ELF-1 (cell line): ENCODE measurements around the gene EMILIN1.

Experiments used
- DNase-seq: peaks from one replicate; pipeline ENCODE4 v3.0.0-alpha.2; 2016; ENCODE audit warnings: low read depth, low spot score

EMILIN1 gene

GRCh38 chr2:27122791-27123190 lies 44.4 kb downstream of the EMILIN1 start:
- no peak for DNase-seq

GRCh38 chr2:27123302-27124150 lies 45.1 kb downstream of the EMILIN1 start, which contains the start of gene ABHD1:
Gene ABHD1 (plus strand): TSS chr2:27123815. CDS start chr2:27123949, 134 bp downstream.
- DNase-seq = peak; percentile 40

DNA sequence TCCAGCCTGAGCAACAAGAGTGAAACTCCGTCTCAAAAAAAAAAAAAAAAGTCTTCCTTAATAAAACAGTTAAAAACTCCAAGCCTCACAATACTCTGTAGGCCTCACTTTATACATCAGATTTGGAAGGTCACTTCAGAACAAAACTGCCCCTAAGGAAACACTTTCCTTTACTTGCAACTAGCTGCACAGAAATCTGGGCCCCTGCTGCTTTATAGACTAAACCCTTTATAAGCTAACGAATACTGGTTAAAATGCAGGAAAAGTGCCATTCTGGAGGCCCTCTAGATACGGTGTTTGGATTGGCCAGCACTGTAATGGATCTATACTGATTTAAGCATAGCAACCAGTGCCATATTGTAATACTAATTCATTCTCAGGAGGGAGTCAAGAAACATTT lies 46.7 kb downstream of the EMILIN1 start:
- DNase-seq = no peak

DNA sequence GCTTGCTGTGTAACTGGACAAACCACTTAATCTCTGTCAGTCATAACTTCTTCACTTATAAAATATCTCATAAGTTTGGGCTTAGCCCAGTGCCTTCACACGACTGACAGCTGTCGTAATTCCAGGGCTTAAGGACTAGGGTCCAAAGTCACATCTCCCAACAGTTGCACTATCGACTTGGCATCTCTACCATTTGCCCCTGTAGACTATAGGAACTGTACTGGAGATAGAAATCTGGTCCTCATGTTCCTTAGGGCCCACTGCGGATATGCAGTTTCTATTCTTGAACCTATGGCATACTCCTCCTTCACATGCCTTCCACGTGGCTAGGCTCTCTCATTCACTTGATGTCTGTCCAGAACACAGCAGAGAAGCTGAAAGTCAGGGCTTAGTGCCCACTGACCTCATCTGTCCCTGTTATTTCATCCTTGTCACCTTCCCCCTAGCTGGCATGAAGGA lies 47.9 kb downstream of the EMILIN1 start:
- no peak for DNase-seq

- DNase-seq = no peak
These were observed 49.7 kb downstream of the EMILIN1 start for GRCh38 chr2:27127883-27128667.

- no peak for DNase-seq
These were observed 50.5 kb downstream of the EMILIN1 start for GRCh38 chr2:27128668-27129571.

- DNase-seq = no peak
These were observed 52.0 kb downstream of the EMILIN1 start for GRCh38 chr2:27130396-27130795.

DNA sequence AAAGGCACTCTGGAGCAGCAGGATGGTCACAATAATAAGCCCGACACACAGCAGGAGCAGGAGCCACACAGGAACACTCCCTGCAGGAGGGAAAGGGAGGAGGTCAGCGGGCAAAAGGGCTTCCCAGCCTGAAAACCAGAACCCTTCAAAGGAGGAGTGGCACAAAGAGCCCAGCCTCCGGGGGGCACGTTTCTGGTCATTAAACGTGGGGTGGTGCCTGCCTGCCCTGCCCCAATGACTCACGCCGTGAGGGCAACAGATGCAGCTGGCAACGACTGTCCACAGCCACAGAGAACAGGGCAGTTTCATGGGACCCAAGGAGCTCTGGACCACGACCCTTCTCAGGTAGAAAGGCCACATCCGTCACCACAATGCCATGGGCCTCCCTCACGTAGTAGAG lies 53.0 kb downstream of the EMILIN1 start:
- no peak for DNase-seq

GRCh38 chr2:27133195-27133875 lies 54.9 kb downstream of the EMILIN1 start:
- DNase-seq = no peak

DNA sequence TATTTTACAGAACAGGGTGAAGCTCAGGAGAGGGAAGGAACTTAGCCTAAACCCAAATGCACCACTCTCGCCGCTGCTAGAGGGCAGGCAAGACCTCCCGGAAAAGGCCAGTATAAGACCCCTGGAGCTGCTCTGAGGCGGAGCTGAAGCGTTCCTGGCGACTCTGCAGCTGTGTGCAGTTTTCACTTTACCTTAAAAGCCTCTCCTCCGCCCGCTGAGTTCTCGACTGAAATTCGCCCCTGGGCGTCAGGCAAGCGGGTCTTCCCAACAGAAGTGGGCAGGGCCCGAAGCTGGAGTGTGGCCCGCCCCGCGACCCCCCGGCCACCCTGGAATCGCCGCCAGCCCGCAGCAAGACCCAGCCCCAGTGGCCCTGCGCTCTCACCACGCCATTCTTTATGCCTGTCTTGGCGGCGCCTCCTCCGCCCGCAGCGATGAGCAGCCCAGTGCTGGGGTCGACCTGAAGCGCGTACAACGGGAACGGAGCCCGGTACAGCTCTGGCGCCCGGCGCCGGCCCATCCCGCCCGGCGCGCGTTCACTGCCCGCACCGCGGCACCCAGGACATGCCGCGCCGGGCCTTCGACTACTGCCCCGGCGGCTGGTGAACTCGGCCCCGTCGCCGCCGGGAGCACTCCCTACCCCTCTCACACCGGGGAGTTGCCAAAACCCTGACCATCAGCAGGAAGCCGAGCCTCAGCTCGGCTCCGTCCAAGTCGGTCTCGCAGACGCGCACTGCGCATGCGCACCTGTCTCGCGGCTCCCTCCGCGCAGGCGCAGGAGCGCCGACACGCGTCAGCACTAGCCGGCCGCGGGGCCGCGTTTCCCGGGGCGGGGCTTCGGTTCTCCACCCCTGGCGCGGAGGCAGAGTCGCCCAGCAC lies 55.7 kb downstream of the EMILIN1 start, which contains the start of gene PREB:
Gene PREB (minus strand): TSS at position 732 of the 876 bp plus-strand sequence. CDS start 215 bp downstream, at position 517.
- DNase-seq = peak; percentile 97

GRCh38 chr2:27134781-27135477 lies 56.5 kb downstream of the EMILIN1 start:
- DNase-seq = peak; percentile 24

- DNase-seq = no peak
These were observed 57.1 kb downstream of the EMILIN1 start for GRCh38 chr2:27135478-27135955.
